Neural progenitor cell (in vitro differentiated cells): ENCODE data around the gene PNP. TPM values are rescaled to one million over a fixed set of nuclear protein-coding genes. Genes with fewer than 3 reads are reported as not detected.

ENCODE experiments used
- DNase-seq: peaks from one replicate; pipeline ENCODE4 v3.0.0-alpha.2; 2016; ENCODE audit warnings: low spot score
- H2AFZ ChIP-seq: fragments of 200-600 bp; sonication (generic); replicated peaks from 2 replicates; pipeline ENCODE4 v1.6.1; 2016; ENCODE audit warnings: antibody characterized with exemption
- H3F3A ChIP-seq: fragments of 200-600 bp; sonication (generic); 2 replicates; pipeline ENCODE4 v1.6.1; 2016; ENCODE audit warnings: antibody characterized with exemption, low read depth
- H3K27ac ChIP-seq: fragments of 200-600 bp; sonication (generic); 2 replicates; pipeline ENCODE4 v1.5.1; 2016; ENCODE audit warnings: mild to moderate bottlenecking
- H3K27me3 ChIP-seq: fragments of 200-600 bp; sonication (generic); 2 replicates; pipeline ENCODE4 v1.6.1; 2016; ENCODE audit warnings: mild to moderate bottlenecking, moderate library complexity
- H3K36me3 ChIP-seq: fragments of 200-600 bp; sonication (generic); 2 replicates; pipeline ENCODE4 v1.5.1; 2016
- H3K4me1 ChIP-seq: fragments of 200-600 bp; sonication (generic); 2 replicates; pipeline ENCODE4 v1.6.1; 2016; ENCODE audit warnings: mixed run types
- H3K4me2 ChIP-seq: fragments of 200-600 bp; sonication (generic); 2 replicates; pipeline ENCODE4 v1.6.1; 2016
- H3K4me3 ChIP-seq: fragments of 200-600 bp; sonication (generic); 2 replicates; pipeline ENCODE4 v1.5.1; 2016
- H3K79me2 ChIP-seq: fragments of 200-600 bp; sonication (generic); 2 replicates; pipeline ENCODE4 v1.6.1; 2016; ENCODE audit warnings: low read depth
- H3K9ac ChIP-seq: fragments of 200-600 bp; sonication (generic); 2 replicates; pipeline ENCODE4 v1.6.1; 2016
- H3K9me3 ChIP-seq: fragments of 200-600 bp; sonication (generic); 2 replicates; pipeline ENCODE4 v1.5.1; 2016; ENCODE audit warnings: low read depth
- H4K20me1 ChIP-seq: fragments of 200-600 bp; sonication (generic); 2 replicates; pipeline ENCODE4 v1.6.1; 2016; ENCODE audit warnings: low read depth
- H3K27ac Mint-ChIP-seq: 3 replicates; pipeline ENCODE4 v1.8.0; 2021; ENCODE audit warnings: mixed read lengths
- H3K27me3 Mint-ChIP-seq: 2 replicates; pipeline ENCODE4 v1.8.0; 2022; ENCODE audit warnings: low read depth, mild to moderate bottlenecking, inconsistent platforms, moderate library complexity, mixed read lengths; ENCODE audit not compliant: insufficient read depth
- H3K36me3 Mint-ChIP-seq: 3 replicates; pipeline ENCODE4 v1.8.0; 2021; ENCODE audit warnings: mixed read lengths
- H3K4me1 Mint-ChIP-seq: 3 replicates; pipeline ENCODE4 v1.8.0; 2021; ENCODE audit warnings: mixed read lengths
- H3K4me3 Mint-ChIP-seq: 3 replicates; pipeline ENCODE4 v1.8.0; 2021; ENCODE audit warnings: mild to moderate bottlenecking, moderate library complexity, mixed read lengths
- H3K9me3 Mint-ChIP-seq: 3 replicates; pipeline ENCODE4 v1.8.0; 2020; ENCODE audit warnings: mixed read lengths
- EZH2 ChIP-seq: fragments of 200-600 bp; sonication (generic); IDR thresholded peaks from 2 replicates; pipeline ENCODE4 v1.6.1; 2017; ENCODE audit warnings: antibody characterized with exemption, mild to moderate bottlenecking, moderate library complexity
- EZH2phosphoT487 ChIP-seq: fragments of 200-600 bp; sonication (generic); IDR thresholded peaks from 2 replicates; pipeline ENCODE4 v1.6.1; 2017; ENCODE audit warnings: antibody characterized with exemption
- total RNA-seq: library from RNA; depleted of rRNA; stranded (reverse); fragments of >200 nt; gene quantifications from 2 replicates; pipeline ENCODE4 v1.2.3, GENCODE V29; 2015; ENCODE audit warnings: low replicate concordance
- TF ChIP-seq, protein P1 (sequence below): fragments of 200-600 bp; sonication (generic); IDR thresholded peaks from 2 replicates; pipeline ENCODE4 v1.5.1; 2017; ENCODE audit warnings: antibody characterized with exemption, mild to moderate bottlenecking

PNP gene
- total RNA-seq, 1 donor from 2014 or later: 43.6 TPM

DNA sequence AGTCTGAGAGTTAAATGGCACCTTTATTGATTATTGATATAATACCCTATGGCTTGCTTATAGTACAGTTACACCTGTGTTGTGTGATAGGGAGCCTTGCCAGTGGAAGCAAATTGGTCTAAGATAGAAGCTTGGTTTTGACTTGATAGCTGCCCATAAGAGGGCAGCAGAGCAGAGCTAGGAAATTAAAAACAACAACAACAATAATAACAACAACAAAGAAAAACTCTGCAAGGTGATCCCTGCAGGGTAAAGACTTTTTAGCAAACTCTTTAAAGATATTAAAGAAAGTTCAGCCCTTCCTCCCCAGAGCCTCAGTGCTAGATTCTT lies 18.2 kb downstream of the PNP start:
- peaks cover 3% of the 10 kb centered on the region for H3K4me1 Mint-ChIP-seq
- Histone ChIP-seq H3F3A (no peaks in the 10 kb centered on the region), H2AFZ (no peak overlapping the region), H3K27me3 (no peaks in the 10 kb centered on the region), H3K9ac (no peak overlapping the region), H3K9me3 (no peaks in the 10 kb centered on the region), H3K4me2 (no peak overlapping the region), H3K4me1 (peaks cover 2% of the 10 kb centered on the region), H3K4me3 (no peak overlapping the region), H4K20me1 (no peaks in the 10 kb centered on the region), H3K79me2 (no peaks in the 10 kb centered on the region), H3K27ac (no peak overlapping the region), H3K36me3 (no peaks in the 10 kb centered on the region)
- H3K27me3 Mint-ChIP-seq: peaks cover 4% of the 10 kb centered on the region
- TF ChIP-seq, protein P1, sequence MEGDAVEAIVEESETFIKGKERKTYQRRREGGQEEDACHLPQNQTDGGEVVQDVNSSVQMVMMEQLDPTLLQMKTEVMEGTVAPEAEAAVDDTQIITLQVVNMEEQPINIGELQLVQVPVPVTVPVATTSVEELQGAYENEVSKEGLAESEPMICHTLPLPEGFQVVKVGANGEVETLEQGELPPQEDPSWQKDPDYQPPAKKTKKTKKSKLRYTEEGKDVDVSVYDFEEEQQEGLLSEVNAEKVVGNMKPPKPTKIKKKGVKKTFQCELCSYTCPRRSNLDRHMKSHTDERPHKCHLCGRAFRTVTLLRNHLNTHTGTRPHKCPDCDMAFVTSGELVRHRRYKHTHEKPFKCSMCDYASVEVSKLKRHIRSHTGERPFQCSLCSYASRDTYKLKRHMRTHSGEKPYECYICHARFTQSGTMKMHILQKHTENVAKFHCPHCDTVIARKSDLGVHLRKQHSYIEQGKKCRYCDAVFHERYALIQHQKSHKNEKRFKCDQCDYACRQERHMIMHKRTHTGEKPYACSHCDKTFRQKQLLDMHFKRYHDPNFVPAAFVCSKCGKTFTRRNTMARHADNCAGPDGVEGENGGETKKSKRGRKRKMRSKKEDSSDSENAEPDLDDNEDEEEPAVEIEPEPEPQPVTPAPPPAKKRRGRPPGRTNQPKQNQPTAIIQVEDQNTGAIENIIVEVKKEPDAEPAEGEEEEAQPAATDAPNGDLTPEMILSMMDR: peak; percentile 27
- TF ChIP-seq EZH2: no peak
- H3K4me3 Mint-ChIP-seq: no peak overlapping the region
- H3K9me3 Mint-ChIP-seq: no peaks in the 10 kb centered on the region
- H3K36me3 Mint-ChIP-seq: no peaks in the 10 kb centered on the region
- H3K27ac Mint-ChIP-seq: no peak overlapping the region
- DNase-seq: no peak

DNA sequence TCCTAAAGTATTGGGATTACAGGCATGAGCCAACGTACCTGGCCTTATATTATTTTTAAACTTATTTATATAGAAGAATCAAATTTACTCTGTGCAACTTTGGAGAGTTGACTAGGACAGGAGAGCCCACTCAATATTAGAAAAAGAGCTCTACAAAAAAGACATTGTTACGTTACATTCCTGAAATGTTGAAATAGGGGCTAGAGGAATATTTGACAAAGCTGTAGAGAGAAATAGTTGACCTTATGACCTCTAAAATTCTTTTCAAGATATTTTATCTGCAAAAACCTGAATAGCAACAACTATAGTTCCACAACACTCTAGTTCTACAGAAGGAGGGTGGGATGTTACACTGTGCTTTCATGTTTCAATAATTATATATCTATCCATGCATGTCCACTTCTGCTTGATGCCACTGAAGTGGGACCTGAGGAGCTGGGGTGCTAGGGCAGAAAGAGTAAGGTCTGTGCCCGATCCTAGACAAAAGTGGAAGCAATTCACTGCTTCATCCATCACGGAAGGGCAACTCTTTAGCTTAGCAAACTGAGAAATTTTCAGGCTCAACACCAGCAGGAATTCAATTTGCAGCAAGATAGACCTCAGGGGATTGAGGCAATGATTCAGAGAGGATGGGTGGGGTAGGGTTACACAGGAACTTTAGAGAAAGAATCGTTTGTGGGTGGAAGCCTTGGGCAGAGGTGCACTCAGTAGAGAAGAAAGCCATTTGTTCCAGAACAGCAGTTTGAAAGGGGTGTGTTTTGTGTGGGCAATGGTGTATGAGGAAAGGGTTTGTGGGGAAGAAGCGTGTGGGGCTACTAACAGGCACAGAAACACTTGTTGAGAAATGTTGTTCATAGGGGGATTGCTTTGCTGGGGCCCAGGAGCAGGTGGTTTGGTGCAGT lies 20.1 kb downstream of the PNP start:
- H3K79me2 ChIP-seq: no peaks in the 10 kb centered on the region

DNA sequence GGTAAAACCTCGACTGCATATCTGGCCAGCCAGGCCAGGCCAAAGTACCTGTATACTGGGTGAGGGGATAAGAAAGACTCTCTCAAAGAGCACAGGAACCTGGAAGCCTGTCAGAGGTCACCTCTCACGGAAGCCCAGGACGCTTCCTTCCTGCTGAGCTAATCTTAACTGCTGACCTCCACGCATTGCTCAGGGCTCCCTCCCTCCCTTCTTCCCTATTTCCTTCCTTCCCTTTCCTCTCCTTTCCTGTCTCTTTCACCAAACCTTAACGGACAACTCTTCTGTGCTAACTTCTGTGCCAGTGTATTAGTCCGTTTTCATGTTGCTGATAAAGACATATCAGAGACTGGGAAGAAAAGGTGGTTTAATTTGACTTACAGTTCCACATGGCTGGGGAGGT lies 21.4 kb downstream of the PNP start:
- H3K27me3 Mint-ChIP-seq: peaks cover 2% of the 10 kb centered on the region
- DNase-seq: no peak
- Histone ChIP-seq H3K9me3 (no peaks in the 10 kb centered on the region), H3K9ac (no peak overlapping the region), H3K27ac (no peak overlapping the region), H3F3A (no peaks in the 10 kb centered on the region), H3K36me3 (no peaks in the 10 kb centered on the region), H4K20me1 (no peaks in the 10 kb centered on the region), H3K4me1 (no peaks in the 10 kb centered on the region), H3K4me2 (no peak overlapping the region), H3K27me3 (no peaks in the 10 kb centered on the region), H3K4me3 (no peak overlapping the region), H2AFZ (peak overlapping the region; percentile 94), H3K79me2 (no peaks in the 10 kb centered on the region)
- H3K4me1 Mint-ChIP-seq: peaks cover 3% of the 10 kb centered on the region
- no peaks in the 10 kb centered on the region for H3K36me3 Mint-ChIP-seq
- TF ChIP-seq, protein P1: no peak
- TF ChIP-seq EZH2phosphoT487 (no peak), EZH2 (no peak)
- no peak overlapping the region for H3K4me3 Mint-ChIP-seq
- H3K27ac Mint-ChIP-seq: no peak overlapping the region
- no peaks in the 10 kb centered on the region for H3K9me3 Mint-ChIP-seq

More for the DNA sequence above, 20.1 kb downstream of the PNP start:
- Histone ChIP-seq H3K36me3 (no peaks in the 10 kb centered on the region), H3K27ac (no peak overlapping the region), H3F3A (no peaks in the 10 kb centered on the region), H3K4me3 (no peak overlapping the region), H3K9ac (no peak overlapping the region), H3K27me3 (no peaks in the 10 kb centered on the region), H3K4me2 (no peak overlapping the region), H3K9me3 (no peaks in the 10 kb centered on the region), H2AFZ (peak overlapping the region; percentile 69), H3K4me1 (no peaks in the 10 kb centered on the region), H4K20me1 (no peaks in the 10 kb centered on the region)
- H3K9me3 Mint-ChIP-seq: no peaks in the 10 kb centered on the region
- no peak for TF ChIP-seq EZH2
- TF ChIP-seq, protein P1: no peak
- no peak for TF ChIP-seq EZH2phosphoT487
- H3K4me3 Mint-ChIP-seq: no peak overlapping the region
- peaks cover 4% of the 10 kb centered on the region for H3K27me3 Mint-ChIP-seq
- no peak for DNase-seq
- peaks cover 3% of the 10 kb centered on the region for H3K4me1 Mint-ChIP-seq
- H3K36me3 Mint-ChIP-seq: no peaks in the 10 kb centered on the region
- no peak overlapping the region for H3K27ac Mint-ChIP-seq
